Right lobe of liver (tissue), 6 donors: ENCODE results near the gene COMMD1. TPM values are rescaled to one million over a fixed set of nuclear protein-coding genes. Genes with fewer than 3 reads are reported as not detected.

Experiments
- ATAC-seq, 4 donors: fragments of 200-7000 bp; cut with Tn5 transposase; one replicate each; pipeline ENCODE4 v1.9.1; 2020; ENCODE audit warnings: mild to moderate bottlenecking in 4 of 4, moderate library complexity in 4 of 4
- DNase-seq, 3 donors: peaks; one replicate each; pipeline ENCODE4 v3.0.0-alpha.2; 2020
- H3K27ac ChIP-seq, 3 donors: fragments of 200-600 bp; one replicate each; pipeline ENCODE4 v1.8.0; 2022
- H3K27me3 ChIP-seq, 2 donors: fragments of 200-600 bp; one replicate each; pipeline ENCODE4 v1.8.0; 2022
- H3K36me3 ChIP-seq, 4 donors: fragments of 200-600 bp; sonication (generic) in 1 of 4; one replicate each; pipeline versions ENCODE4 v1.5.1 to v1.8.0; 2017 to 2022; ENCODE audit warnings: control low read depth in 1 of 4
- H3K4me1 ChIP-seq, 4 donors: fragments of 200-600 bp; sonication (generic) in 1 of 4; one replicate each; pipeline versions ENCODE4 v1.5.1 to v1.8.0; 2017 to 2022; ENCODE audit warnings: control low read depth in 1 of 4
- H3K4me3 ChIP-seq, 3 donors: fragments of 200-600 bp; one replicate each; pipeline ENCODE4 v1.8.0; 2022
- H3K9me3 ChIP-seq, 4 donors: fragments of 200-600 bp; sonication (generic) in 1 of 4; one replicate each; pipeline versions ENCODE4 v1.5.1 to v1.8.0; 2017 to 2022; ENCODE audit warnings: control low read depth in 1 of 4
- POLR2A ChIP-seq: fragments of 450-650 bp; IDR thresholded peaks from one replicate; pipeline ENCODE4 v1.6.1; 2017; ENCODE audit warnings: antibody characterized with exemption, mild to moderate bottlenecking
- WGBS: methylation state at CpG from one replicate; pipeline ENCODE4 v1.1.6; 2018; ENCODE audit warnings: low coverage, low lambda C conversion rate; ENCODE audit not compliant: insufficient coverage; ENCODE audit errors: missing lambda C conversion rate; 5-methylcytosine and 5-hydroxymethylcytosine counted together
- intact Hi-C, 2 donors: fragments of 100-400 bp; cut with DNase I; formaldehyde crosslinking; loops; one replicate each; pipeline versions ENCODE4 v1.11.2 to v1.14.1; 2022
- total RNA-seq, 6 experiments: library from RNA; depleted of rRNA in 2 of 6; stranded (reverse); fragments of >200 nt in 2 of 6; fragmentation: NEBNext Ultra II Directional in 3 of 6; extraction: Animal tissue kit (Norgen Biotek cat#: 25700) in 3 of 6; gene quantifications; one replicate each; pipeline versions ENCODE4 v1.1.0 to v1.2.4, GENCODE V29; 2016 to 2023
- TF ChIP-seq, protein P1 (sequence below), 4 donors: fragments of 200-600 bp in 3 of 4; fragments of 450-650 bp in 1 of 4; IDR thresholded peaks; one replicate each; pipeline versions ENCODE4 v1.5.1 to v1.8.0; 2016 to 2022; ENCODE audit warnings: antibody characterized with exemption in 4 of 4, mild to moderate bottlenecking in 2 of 4
- donor health status: DM: no; HTN: yes; CAD: no.
- donor health status: DM: no; HTN: no; CAD: no.
- donor health status: DM: no; HTN: no; CAD: no.
- donor health status: DM: no; HTN: yes; CAD: no.
- donor health status: DM: no; HTN: yes; CAD: no.

Gene COMMD1
- total RNA-seq, 6 experiments from 2014 or later = 17.2 to 21.6 (median 18.7) TPM

DNA sequence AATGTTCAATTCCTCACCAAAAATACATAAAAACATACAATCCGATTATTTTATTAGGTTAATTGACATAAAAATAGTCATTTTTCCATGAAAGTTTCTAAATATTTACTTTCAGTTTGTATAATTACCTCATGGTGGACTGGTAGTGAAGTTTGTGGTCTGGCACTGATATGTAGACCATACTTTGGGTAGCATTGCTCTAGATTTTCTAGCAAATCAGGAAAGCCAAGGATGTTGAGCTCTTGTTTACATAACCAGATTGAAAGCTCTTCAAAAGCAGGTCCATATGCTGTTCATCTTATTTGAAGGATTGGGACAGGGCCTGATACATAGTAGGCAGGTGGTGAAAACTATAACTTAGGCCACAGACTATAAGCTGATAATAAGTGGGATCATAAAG lies 61.8 kb downstream of the COMMD1 start:
- H3K4me1 ChIP-seq = no peaks in the 10 kb centered on the region
- H3K36me3 ChIP-seq = no peaks in the 10 kb centered on the region
- DNase-seq (no peak), ATAC-seq (no peak)
- H3K27ac ChIP-seq = no peak overlapping the region
- no peak overlapping the region for H3K4me3 ChIP-seq
- TF ChIP-seq, protein P1, sequence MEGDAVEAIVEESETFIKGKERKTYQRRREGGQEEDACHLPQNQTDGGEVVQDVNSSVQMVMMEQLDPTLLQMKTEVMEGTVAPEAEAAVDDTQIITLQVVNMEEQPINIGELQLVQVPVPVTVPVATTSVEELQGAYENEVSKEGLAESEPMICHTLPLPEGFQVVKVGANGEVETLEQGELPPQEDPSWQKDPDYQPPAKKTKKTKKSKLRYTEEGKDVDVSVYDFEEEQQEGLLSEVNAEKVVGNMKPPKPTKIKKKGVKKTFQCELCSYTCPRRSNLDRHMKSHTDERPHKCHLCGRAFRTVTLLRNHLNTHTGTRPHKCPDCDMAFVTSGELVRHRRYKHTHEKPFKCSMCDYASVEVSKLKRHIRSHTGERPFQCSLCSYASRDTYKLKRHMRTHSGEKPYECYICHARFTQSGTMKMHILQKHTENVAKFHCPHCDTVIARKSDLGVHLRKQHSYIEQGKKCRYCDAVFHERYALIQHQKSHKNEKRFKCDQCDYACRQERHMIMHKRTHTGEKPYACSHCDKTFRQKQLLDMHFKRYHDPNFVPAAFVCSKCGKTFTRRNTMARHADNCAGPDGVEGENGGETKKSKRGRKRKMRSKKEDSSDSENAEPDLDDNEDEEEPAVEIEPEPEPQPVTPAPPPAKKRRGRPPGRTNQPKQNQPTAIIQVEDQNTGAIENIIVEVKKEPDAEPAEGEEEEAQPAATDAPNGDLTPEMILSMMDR (IDR thresholded peaks at IDR 0.05) = no peak
- TF ChIP-seq POLR2A = no peak
- intact Hi-C loops = no loop called here
- no peaks in the 10 kb centered on the region for H3K27me3 ChIP-seq
- 44% methylated on average over 1 of the region's 1 CpG for WGBS
- no peaks in the 10 kb centered on the region for H3K9me3 ChIP-seq

DNA sequence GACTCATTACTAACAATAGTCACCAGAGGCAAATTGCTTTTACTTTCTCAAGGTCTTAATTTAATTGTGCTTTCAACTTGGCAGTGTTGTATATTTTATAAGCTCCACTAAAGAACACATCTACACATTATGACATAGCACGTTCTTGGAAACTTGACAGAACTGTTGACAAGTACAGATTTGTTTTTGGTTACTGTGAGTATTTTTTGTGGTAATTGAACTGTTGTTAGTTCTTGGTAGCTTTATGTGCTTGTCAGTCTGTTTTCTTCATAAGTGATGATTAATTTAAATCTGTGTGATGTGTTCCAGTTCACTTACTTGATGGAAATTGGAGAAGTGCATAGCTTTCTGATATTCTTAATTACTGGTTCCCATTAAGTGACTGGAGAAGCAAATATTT lies 63.9 kb downstream of the COMMD1 start:
- DNase-seq = no peak
- no peaks in the 10 kb centered on the region for H3K4me1 ChIP-seq
- no peaks in the 10 kb centered on the region for H3K9me3 ChIP-seq
- no peaks in the 10 kb centered on the region for H3K27me3 ChIP-seq
- 75% methylated on average over 1 of the region's 1 CpG for WGBS
- ATAC-seq = no peak
- TF ChIP-seq, protein P1 (IDR thresholded peaks at IDR 0.05) = no peak
- TF ChIP-seq POLR2A = no peak
- no peaks in the 10 kb centered on the region for H3K36me3 ChIP-seq
- H3K27ac ChIP-seq = no peak overlapping the region
- no peak overlapping the region for H3K4me3 ChIP-seq
- intact Hi-C loops = no loop called here

DNA sequence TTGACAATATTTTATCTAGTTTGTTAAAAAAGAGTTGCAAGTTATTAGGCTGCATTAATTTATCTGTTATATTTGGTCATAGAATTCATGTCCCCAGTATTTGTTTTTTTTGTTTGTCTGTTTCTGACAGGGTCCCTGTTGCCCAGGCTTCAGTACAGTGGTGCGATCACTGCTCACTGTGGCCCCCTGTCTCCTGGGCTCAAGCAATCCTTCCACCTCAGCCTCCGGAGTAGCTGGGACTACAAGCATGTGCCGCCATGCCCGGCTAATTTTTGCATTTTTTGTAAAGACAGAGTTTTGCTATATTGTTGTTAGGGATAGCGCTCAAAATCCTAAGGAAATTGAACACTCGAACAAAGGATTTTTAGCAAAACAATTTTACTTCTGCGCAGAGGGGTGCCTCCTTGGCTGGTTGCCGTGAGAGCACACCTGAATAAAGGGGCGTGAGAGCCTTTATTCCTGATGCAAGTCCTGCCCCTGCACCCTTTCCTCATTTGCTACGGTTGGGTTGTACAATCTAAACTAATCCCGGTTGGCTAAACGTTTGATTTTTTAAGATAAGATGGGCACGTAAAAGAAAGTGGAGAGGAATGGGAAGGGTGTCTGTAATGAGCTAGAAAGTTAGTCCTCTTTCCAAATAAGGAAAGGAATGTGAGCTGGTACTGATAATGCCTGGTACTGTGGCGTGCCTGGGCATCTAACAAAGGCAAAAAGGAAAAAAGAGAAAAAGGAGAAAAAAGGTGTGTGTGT lies 65.5 kb downstream of the COMMD1 start:
- H3K27me3 ChIP-seq = no peaks in the 10 kb centered on the region
- no peaks in the 10 kb centered on the region for H3K4me1 ChIP-seq
- DNase-seq (no peak), ATAC-seq (no peak)
- no peak overlapping the region for H3K27ac ChIP-seq
- no peak overlapping the region for H3K4me3 ChIP-seq
- no peaks in the 10 kb centered on the region for H3K36me3 ChIP-seq
- no peak for TF ChIP-seq POLR2A
- TF ChIP-seq, protein P1 (IDR thresholded peaks at IDR 0.05) = no peak
- 89% methylated on average over 14 of the region's 14 CpGs for WGBS
- H3K9me3 ChIP-seq = no peaks in the 10 kb centered on the region
- intact Hi-C loops = no loop called here

DNA sequence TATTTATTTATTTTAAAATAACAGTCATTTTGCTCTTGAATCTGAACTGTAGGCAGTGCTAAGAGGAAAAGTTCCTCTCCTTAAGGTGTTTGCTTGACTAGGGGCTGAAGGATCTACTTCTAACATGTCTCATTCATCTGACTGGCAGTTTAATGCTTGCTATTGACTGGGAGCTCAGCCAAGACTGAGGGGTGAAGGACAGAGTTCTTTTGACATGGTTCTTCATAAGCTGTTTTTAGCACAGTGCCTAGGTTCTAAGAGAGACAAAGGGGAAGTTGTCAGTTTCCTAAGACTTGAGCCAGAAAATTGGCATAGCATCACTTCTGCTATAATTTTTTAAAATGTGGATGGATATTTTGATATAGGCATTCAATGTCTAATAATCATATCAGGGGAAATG lies 73.0 kb downstream of the COMMD1 start:
- Histone ChIP-seq H3K9me3 (peaks cover 0 to 9% (median 0%) of the 10 kb centered on the region in 4 donors), H3K4me3 (no peak overlapping the region), H3K27me3 (no peaks in the 10 kb centered on the region), H3K36me3 (no peaks in the 10 kb centered on the region), H3K4me1 (peaks cover 0 to 8% (median 0%) of the 10 kb centered on the region in 4 donors), H3K27ac (no peak overlapping the region)
- intact Hi-C loops = no loop called here
- DNase-seq = peak in 1 of 3 donors; percentile 67
- peak; percentile 84 to 95 (median 90) for ATAC-seq
- no peak for TF ChIP-seq POLR2A
- TF ChIP-seq, protein P1 (IDR thresholded peaks at IDR 0.05) = no peak
